Activated T-helper 9 cell treated with anti-CD3 and anti-CD28 coated beads, Interleukin-2, amount 50 U/mL, for 16 hours (primary cell): ENCODE measurements around the gene TYSND1.
A peak's percentile ranks its signal among the peaks of the same experiment; 100 is the strongest.
"Not testable (repeated sequence)": the region's sequence is repeated elsewhere in the genome, so short reads cannot be mapped to it uniquely, and the experiment has no call there.

Experiments used
- DNase-seq: peaks from one replicate; pipeline ENCODE4 v3.0.0-alpha.2; 2020; ENCODE audit warnings: low read depth

The TYSND1 gene

GRCh38 chr10:70132098-70133029 is 14.1 kb downstream of the TYSND1 start, which contains the start of gene AIFM2:
TSS of gene AIFM2 (minus strand) at chr10:70132825. CDS start at chr10:70124084, 8,741 bp downstream.
- DNase-seq, result peak; percentile 7

GRCh38 chr10:70131560-70131937 is 15.0 kb downstream of the TYSND1 start:
- no peak for DNase-seq

GRCh38 chr10:70130878-70131559 is 15.5 kb downstream of the TYSND1 start:
- DNase-seq, result no peak

- no peak for DNase-seq
Measured at GRCh38 chr10:70126700-70127395, 19.7 kb downstream of the TYSND1 start.

GRCh38 chr10:70125918-70126552 is 20.5 kb downstream of the TYSND1 start:
- no peak for DNase-seq

- DNase-seq, result no peak
Measured at GRCh38 chr10:70124918-70125317, 21.6 kb downstream of the TYSND1 start.

- DNase-seq, result no peak
Measured at GRCh38 chr10:70124415-70124814, 22.1 kb downstream of the TYSND1 start.

- no peak for DNase-seq
Measured at GRCh38 chr10:70123817-70124216, 22.7 kb downstream of the TYSND1 start.

DNA sequence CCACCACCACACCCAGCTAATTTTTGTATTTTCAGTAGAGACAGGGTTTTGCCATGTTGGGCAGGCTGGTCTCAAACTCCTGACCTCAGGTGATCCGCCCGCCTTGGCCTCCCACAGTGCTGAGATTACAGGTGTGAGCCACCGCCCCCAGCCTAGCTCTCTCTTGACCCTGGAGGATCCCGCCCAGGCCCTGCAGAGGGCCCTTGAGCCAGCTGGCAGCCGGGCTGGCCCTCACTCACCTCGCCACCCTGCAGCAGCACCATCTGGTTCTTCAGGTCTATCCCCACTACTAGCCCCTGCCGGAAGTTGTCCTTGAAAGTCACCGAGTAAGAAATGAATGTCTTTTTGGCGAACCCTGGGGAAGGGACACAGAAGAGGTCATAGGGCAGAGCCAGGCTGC is 23.3 kb downstream of the TYSND1 start:
- DNase-seq, result not testable (repeated sequence)

DNA sequence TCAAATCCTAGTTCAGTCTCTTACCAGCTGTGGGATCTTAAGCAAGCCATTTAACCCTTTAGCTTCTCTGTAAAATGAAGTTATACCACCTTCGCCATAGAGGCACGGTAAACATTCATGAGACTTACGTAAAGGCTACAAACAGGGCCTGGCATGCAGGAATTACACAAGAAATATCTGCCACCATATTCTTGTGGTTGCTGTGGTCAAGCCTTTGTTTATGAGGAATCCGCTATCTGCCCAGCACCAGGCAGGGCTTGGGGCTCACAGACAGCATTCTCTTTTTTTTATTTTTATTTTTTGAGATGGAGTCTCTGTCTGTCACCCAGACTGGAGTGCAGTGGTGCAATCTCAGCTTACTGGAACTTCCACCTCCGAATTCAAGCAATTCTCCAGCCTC is 23.8 kb downstream of the TYSND1 start:
- no peak for DNase-seq

DNA sequence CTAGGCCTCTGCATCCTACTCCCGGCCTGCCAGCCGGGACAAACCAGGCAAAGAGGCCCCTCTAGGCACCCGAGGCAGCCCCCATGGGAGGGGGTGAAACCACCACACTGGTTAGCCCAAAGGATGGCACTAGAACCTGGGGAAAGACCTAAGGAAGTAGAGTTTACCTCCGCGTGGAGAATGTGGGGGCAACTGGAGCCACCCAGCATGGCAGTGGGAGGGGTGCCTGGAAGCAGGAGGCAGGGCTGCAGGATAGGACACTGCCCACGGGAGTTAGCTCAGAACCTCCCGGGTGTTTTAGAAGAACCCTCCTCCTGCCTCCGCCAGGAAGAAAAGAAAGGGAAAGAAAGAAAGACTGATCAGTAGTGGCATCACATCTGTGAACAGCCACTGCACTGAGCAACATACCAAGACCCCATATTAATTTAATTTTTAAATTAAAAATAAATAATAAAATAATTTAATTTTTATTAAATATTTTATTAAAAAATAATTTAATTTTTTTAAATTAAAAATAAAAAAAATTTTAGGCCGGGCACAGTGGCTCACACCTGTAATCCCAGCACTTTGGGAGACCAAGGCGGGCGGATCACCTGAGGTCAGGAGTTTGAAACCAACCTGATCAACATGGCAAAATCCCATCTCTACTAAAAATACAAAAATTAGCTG is 25.1 kb downstream of the TYSND1 start:
- no peak for DNase-seq

- DNase-seq, result no peak
Measured at GRCh38 chr10:70120417-70120816, 26.1 kb downstream of the TYSND1 start.

- no peak for DNase-seq
Measured at GRCh38 chr10:70119623-70120022, 26.9 kb downstream of the TYSND1 start.

- no peak for DNase-seq
Measured at GRCh38 chr10:70119197-70119596, 27.3 kb downstream of the TYSND1 start.

DNA sequence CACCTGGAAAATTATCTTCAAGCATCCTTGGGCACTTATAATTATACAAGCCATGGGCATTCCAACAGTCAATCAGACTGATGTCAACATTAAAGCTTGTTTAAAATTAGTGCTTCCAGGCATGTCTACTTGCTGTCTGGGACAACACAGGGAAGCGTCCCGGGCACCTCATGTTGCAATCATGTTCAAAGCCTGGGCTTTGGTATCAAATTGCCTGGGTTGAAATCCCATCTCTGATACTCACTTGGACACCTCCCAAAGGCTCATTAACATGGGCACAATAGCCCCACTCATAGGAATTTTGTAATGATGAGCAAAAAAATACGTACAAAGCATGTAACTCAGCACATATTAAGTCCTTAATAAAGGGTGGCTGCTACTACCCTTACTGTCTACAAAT is 28.3 kb downstream of the TYSND1 start:
- no peak for DNase-seq

GRCh38 chr10:70117646-70118045 is 28.9 kb downstream of the TYSND1 start:
- no peak for DNase-seq

DNA sequence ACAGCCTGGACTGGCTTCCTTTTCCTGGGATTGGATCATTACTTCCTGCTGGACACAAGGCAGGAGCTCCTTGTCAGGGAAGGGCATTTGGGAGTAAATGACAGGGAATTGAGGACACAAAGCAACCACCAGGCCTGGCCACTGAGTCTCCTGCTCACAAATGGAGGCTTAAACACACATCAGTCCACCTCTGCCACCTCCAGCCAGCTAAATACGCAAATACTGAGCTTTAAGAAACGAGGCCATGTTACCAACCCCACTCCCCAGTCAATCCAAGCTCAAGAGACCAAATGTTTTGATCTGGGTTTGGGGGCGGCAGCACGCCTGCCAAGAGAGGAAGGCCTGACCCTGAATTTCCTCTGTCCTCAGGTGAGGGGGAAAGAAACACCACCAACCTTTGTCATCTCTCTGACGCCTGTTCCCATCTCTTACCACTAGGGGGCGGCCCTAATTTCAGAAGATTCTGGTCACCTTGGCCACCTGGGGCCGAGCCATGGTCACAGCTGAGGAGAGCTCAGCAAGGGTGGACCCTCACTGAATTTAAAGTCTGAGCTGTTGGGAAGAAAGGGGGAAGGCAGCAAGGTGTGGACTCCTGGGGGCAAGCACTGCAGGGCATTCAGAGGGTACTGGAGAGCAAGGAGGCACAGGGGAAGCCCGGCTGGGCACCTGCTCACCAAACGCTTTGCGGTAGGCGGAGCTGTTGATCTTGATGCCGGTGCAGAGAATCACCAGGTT is 30.4 kb downstream of the TYSND1 start:
- DNase-seq, result peak; percentile 32

GRCh38 chr10:70114902-70115301 is 31.6 kb downstream of the TYSND1 start:
- DNase-seq, result no peak

DNA sequence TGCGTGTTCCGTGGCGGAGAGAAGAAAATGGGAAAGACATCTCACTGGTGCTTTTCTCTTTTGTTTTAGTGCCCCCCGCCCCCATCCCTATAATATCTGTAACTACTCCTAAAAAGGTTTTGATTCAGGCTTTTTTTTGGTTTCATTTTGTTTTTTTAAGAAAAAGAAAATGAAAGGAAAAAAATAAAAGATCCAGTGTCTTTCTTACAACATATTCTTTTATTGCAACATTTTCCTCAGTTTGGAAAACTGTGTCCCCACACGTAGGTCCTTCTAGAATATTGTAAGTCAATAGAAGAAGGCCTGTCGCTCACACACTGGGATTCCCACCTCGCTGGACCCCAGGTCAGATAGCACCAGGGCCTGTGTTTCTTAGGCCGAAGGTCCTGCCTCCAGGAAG is 34.4 kb downstream of the TYSND1 start:
- no peak for DNase-seq

DNA sequence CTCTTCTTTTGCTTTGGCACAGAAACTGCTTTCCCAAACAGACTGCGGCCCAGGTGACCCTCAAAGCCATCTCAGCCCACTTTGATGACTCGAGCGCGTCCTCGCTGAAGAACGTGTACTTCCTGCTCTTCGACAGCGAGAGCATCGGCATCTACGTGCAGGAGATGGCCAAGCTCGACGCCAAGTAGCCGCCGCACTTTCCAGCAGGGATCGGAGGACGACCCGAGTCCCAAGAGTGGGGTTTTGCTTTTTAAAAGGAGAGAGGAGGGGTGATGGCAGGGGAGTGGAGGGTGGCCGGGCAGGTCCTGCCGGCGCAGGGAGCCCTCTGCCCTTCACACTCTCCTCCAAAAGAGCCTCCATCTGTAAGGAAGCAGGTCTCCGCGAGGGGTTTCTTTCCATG is 35.0 kb downstream of the TYSND1 start:
- no peak for DNase-seq
